ENCODE data around the gene FANCC. TPM values are rescaled to one million over a fixed set of nuclear protein-coding genes. Genes with fewer than 3 reads are reported as not detected.

The FANCC gene
- total and polyA plus RNA-seq, 4 donors, result 8.3 to 32.4 (median 11.5) TPM

DNA sequence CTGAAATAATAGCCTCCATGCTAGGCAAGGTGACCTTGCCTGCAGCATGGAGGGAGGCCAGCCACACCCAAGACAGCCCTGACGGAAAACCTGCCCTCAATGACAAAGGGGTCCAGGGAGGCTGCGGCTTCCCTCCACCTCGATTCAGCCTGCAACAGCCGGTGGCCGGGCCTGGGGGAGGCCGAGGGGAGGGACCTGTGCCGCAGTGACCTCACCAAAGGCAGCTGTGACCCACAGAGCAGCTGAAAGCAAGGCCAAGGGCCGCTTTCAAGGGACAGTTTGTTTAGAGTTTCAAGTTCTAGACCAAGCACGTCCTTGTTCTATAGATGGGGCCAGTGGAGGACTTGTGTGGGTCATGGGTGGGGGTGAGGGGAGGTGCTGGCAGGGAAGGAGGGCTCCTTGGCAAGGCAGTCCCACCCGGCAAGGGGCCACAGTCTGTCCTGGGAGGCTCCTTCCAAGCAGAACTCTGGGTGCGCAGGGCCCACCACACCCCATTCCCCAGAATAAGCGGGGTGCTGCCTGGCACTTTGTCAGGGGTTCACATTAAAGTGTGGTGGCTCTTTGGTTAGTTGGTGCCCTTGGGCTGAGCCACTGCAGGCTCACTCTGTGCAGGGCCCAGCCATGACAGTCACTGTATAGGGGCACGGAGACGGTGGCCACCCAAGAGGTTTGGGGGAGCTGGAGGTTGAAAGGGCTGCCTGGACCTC lies 226.5 kb downstream of the FANCC start:
- Histone ChIP-seq H3K36me3 (ENCODE audit: control insufficient read depth in 4 of 4, insufficient read depth in 3 of 4, low read depth in 1 of 4, low read length in 3 of 4) (peaks cover 6 to 9% (median 8%) of the 10 kb centered on the region in 4 donors), H3K9ac (ENCODE audit: low read depth in 1 of 2, low read length in 2 of 2) (no peak overlapping the region), H3K4me1 (ENCODE audit: control insufficient read depth in 4 of 4, insufficient read depth in 4 of 4, low read length in 3 of 4) (peaks cover 0 to 12% (median 6%) of the 10 kb centered on the region in 4 donors)

More for the DNA sequence above, 226.5 kb downstream of the FANCC start:
- H3K9me3 ChIP-seq (ENCODE audit: control insufficient read depth in 4 of 4, low read length in 3 of 4), result no peaks in the 10 kb centered on the region
- TF ChIP-seq FOXA1 (IDR thresholded peaks at IDR 0.05) (no peak), MAX (IDR thresholded peaks at IDR 0.05) (no peak), TAF1 (conservative IDR thresholded peaks at IDR 0.05) (no peak), NR2F2 (IDR thresholded peaks at IDR 0.05) (no peak), HNF4G (IDR thresholded peaks at IDR 0.05) (no peak), YY1 (IDR thresholded peaks at IDR 0.05) (no peak), REST (IDR thresholded peaks at IDR 0.05) (no peak), RAD21 (IDR thresholded peaks at IDR 0.05) (no peak), RXRA (IDR thresholded peaks at IDR 0.05) (no peak), HNF4A (conservative IDR thresholded peaks at IDR 0.05) (no peak), JUND (IDR thresholded peaks at IDR 0.05) (no peak), EGR1 (IDR thresholded peaks at IDR 0.05; ENCODE audit: low read depth in 2 of 2) (no peak), SP1 (IDR thresholded peaks at IDR 0.05) (no peak), GABPA (IDR thresholded peaks at IDR 0.05 in 1 of 2, conservative IDR thresholded peaks at IDR 0.05 in 1 of 2) (no peak)
- TF ChIP-seq, protein P1, sequence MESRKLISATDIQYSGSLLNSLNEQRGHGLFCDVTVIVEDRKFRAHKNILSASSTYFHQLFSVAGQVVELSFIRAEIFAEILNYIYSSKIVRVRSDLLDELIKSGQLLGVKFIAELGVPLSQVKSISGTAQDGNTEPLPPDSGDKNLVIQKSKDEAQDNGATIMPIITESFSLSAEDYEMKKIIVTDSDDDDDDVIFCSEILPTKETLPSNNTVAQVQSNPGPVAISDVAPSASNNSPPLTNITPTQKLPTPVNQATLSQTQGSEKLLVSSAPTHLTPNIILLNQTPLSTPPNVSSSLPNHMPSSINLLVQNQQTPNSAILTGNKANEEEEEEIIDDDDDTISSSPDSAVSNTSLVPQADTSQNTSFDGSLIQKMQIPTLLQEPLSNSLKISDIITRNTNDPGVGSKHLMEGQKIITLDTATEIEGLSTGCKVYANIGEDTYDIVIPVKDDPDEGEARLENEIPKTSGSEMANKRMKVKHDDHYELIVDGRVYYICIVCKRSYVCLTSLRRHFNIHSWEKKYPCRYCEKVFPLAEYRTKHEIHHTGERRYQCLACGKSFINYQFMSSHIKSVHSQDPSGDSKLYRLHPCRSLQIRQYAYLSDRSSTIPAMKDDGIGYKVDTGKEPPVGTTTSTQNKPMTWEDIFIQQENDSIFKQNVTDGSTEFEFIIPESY (IDR thresholded peaks at IDR 0.05), result no peak
- TF ChIP-seq, protein P2, sequence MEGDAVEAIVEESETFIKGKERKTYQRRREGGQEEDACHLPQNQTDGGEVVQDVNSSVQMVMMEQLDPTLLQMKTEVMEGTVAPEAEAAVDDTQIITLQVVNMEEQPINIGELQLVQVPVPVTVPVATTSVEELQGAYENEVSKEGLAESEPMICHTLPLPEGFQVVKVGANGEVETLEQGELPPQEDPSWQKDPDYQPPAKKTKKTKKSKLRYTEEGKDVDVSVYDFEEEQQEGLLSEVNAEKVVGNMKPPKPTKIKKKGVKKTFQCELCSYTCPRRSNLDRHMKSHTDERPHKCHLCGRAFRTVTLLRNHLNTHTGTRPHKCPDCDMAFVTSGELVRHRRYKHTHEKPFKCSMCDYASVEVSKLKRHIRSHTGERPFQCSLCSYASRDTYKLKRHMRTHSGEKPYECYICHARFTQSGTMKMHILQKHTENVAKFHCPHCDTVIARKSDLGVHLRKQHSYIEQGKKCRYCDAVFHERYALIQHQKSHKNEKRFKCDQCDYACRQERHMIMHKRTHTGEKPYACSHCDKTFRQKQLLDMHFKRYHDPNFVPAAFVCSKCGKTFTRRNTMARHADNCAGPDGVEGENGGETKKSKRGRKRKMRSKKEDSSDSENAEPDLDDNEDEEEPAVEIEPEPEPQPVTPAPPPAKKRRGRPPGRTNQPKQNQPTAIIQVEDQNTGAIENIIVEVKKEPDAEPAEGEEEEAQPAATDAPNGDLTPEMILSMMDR (IDR thresholded peaks at IDR 0.05; ENCODE audit: low read depth, low read length, missing input control), result no peak
- peak overlapping the region in 1 of 2 donors; percentile 32 for H3K27ac ChIP-seq (ENCODE audit: low read depth in 1 of 2, low read length in 2 of 2)
- DNase-seq (ENCODE audit: low spot score), result no peak
- no peak overlapping the region for H3K4me3 ChIP-seq (ENCODE audit: low read depth in 1 of 3, low read length in 3 of 3)
- 84% methylated on average over 14 of the region's 14 CpGs for WGBS
- no peaks in the 10 kb centered on the region for H3K27me3 ChIP-seq (ENCODE audit: control insufficient read depth in 4 of 4, insufficient read depth in 4 of 4, low read length in 3 of 4)

All from liver (tissue), 9 donors.